GM12892 (cell line): ENCODE measurements around the gene CKAP4.

Experiments used
- POLR2A ChIP-seq: IDR thresholded peaks from 2 replicates; pipeline ENCODE4 v1.6.1; 2011; ENCODE audit warnings: low read depth, low read length, control low read depth
- POLR2AphosphoS5 ChIP-seq: IDR thresholded peaks from 2 replicates; pipeline ENCODE4 v1.6.1; 2011; ENCODE audit warnings: low read depth, low read length, control low read depth
- TAF1 ChIP-seq: IDR thresholded peaks from 2 replicates; pipeline ENCODE4 v1.6.1; 2011; ENCODE audit warnings: low read depth, mild to moderate bottlenecking, control low read depth, low read length, borderline replicate concordance

GRCh38 chr12:106280106-106280505 is 32.3 kb upstream of the CKAP4 start:
- TF ChIP-seq POLR2A (no peak), POLR2AphosphoS5 (no peak), TAF1 (no peak)
